ENCODE data around the gene CD46.

DNA sequence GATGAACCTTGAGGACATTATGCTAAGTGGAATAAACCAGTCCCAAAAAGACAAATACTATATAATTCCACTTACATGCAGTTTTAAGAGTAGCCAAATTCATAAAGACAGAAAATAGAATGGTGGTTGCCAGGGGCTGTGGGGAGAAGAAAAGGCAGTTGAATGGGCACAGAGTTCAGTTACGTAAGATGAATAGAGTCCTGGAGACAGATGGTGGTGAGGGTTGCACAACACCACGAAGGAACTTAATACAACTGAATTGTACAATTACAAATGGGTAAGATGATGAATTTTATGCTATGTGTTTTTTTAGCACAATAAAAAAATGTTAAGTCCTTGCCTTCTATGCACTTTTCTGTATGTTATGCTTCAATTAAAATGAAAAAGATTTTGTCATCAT lies 92.5 kb downstream of the CD46 start:
- TF ChIP-seq, protein P1, sequence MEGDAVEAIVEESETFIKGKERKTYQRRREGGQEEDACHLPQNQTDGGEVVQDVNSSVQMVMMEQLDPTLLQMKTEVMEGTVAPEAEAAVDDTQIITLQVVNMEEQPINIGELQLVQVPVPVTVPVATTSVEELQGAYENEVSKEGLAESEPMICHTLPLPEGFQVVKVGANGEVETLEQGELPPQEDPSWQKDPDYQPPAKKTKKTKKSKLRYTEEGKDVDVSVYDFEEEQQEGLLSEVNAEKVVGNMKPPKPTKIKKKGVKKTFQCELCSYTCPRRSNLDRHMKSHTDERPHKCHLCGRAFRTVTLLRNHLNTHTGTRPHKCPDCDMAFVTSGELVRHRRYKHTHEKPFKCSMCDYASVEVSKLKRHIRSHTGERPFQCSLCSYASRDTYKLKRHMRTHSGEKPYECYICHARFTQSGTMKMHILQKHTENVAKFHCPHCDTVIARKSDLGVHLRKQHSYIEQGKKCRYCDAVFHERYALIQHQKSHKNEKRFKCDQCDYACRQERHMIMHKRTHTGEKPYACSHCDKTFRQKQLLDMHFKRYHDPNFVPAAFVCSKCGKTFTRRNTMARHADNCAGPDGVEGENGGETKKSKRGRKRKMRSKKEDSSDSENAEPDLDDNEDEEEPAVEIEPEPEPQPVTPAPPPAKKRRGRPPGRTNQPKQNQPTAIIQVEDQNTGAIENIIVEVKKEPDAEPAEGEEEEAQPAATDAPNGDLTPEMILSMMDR (IDR thresholded peaks at IDR 0.05) = no peak
- no peak for TF ChIP-seq POLR2A (IDR thresholded peaks at IDR 0.05)

Measured in sigmoid colon (tissue), 3 donors.